Hippocampal formation (tissue), 2 donors: ENCODE results near the gene CCSER1.
"Not testable (repeated sequence)": the region's sequence is repeated elsewhere in the genome, so short reads cannot be mapped to it uniquely, and the experiment has no call there.

Experiments used
- DNase-seq, 2 donors: peaks; one replicate each; lab custom pipeline; 2025; lab: John Stamatoyannopoulos, UW

Gene CCSER1

DNA sequence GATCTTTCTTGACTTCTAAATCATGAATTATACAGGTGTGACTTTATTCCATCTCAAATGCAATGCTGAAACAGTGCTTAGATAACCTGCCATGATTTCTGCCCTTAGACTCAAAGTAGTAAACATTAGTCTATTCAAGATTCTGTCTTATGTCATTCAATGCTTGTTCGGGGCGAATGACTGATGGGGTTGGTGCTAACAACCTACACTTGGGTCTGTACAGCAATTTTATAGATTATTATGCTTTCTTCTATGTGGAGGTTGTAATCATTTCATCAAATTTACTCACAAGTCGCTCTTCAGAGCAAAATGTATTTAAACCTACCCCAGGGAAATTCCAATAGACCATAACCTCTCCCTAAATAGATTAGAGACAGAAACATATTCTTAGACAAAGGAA is 1155.0 kb downstream of the CCSER1 start:
- DNase-seq, result no peak

DNA sequence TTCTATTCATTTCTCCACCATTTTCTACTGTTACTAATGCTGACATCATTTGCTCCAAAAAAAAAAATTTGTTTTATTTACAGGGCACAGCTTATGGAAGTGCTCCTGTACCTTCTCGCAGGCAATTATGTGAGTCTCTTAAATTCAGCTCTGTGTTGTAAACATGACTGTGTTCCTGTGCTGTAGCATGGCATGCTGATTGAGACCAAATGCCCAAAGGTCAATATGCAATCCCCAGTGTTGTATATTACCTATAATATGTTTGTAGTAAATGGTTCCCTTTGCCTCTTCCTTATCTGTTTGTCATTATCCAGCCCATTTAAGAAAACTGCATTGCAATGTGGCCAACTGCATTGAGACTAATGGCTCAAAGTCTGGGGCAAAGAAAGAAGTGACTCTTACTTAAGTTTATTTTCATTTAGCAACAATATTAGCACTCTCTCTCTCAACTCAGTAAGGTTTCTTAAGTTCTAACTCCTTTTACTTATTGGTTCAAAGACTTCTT is 1156.6 kb downstream of the CCSER1 start:
- no peak for DNase-seq

DNA sequence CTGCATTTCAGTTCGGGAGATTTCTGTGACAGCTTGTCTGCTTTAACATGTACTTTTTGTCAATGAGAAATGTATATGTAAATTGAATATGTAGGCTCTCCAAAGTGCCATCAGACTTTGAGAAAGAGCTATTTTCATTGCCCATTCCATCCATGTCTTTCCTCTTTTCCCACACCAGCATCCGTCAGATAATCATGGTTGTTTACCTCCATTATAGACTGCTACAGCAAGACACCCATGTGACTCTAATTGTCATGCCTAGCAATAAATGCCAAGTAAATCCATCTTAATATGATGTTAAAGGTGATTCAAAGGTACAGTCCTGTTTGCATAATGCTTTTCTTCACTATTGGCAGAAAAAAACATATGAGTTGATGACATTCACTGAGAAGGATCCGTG is 1157.3 kb downstream of the CCSER1 start:
- no peak for DNase-seq

DNA sequence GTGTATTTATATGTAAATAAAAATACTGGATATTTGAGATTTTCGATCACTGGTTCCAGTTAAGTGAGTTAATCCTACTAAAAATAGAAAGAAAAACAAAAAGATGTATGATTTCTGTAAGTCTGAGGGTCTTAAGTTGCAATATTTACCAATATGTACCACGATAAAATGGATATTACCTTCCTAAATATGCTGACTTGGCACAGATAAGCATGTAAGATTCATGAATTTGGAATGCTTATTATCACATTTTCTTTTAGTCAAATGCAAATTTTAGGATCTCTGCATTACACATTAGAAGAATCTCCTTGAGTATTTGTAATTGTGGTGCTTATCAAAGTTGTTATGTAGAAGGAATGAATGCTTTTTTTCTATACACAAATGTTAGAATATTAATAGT is 1158.3 kb downstream of the CCSER1 start:
- DNase-seq, result no peak

DNA sequence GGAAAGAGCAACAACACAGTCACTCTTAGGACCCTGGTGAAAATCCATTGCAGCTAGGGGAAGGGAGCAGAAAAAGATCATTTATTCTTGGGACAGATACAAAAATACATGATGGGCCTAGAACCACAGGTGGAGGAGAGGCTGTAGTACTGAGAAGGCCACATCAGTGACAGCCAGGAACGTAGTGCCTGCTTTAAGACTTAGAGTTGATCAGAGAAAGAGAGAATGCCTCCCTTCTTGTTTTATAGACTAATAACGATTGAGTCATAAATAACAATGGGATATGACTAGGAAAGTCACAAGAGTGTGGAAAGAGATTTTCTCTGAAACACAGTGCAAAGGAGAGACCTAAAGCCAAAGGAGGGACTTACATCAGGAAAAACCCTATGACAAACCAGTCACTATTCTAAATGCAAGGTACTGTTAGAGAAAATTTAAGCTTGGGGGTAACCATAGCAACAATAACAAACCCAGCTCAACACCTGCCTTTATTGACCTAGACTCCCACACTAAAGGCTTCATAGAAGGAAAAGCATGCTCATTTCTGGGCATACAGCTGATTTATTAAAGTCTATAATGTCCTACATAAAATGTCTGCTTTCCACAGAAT is 1161.6 kb downstream of the CCSER1 start:
- no peak for DNase-seq

DNA sequence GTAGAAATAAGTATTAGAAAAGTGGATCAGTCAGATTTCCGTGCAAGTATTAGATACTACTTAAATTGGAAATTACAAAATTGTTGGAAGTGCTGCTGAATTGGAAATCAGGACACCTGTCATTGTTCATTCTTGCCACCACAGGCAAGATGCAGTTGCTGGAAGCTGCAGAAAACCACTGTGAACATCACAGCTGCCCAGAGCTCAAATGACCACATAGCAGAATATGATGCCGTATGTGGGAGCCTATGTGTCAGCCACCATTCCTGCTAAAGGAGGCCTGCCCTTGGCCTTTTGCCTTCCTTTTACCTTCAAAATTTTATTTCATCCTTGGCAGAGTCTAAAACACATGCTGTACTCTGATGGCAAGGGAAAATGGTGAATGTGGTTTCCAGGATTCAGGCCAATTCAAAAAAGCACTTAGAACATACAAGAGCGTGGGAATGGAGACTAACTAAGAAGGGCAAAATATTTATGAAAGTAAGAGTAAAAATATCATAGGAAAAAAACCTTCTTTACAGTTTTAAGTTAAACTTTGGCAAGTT is 1171.0 kb downstream of the CCSER1 start:
- DNase-seq, result no peak

DNA sequence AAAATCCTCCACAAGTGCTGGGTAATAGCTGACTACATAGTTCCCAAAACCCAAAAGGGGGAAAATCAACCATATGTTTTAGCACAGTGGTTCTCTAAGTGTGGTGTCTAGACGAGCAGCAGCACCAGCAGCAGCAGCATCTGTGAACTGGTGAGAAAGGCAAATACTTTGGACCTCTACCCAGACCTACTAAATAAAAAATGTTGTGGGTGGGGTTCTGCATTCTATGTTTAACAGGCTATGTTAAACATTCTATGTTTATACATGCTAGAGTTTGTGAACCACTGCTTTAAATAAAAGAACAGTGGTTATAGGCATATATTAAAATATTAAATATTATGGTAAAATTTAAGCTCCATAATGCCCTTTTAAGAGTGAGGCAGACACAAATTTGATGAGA is 1171.6 kb downstream of the CCSER1 start:
- no peak for DNase-seq

DNA sequence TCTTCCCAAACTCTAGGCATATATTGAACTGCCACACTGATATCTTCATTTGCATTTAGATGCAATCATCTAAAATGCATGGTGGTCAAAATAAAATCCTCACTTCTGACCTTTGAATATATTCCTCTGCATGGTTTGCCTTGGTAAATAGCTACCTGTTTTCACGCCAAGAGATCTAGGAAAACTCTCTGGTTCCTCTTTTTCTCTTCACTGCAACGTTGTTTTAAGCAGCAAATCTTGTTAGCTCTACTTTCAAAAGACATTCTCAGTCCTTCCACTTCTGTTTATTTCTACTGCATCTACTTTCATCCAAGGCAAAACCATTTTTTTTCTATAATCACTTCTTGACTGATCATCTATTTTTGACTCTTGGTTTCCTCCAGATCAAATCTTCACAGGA is 1174.9 kb downstream of the CCSER1 start:
- no peak for DNase-seq

DNA sequence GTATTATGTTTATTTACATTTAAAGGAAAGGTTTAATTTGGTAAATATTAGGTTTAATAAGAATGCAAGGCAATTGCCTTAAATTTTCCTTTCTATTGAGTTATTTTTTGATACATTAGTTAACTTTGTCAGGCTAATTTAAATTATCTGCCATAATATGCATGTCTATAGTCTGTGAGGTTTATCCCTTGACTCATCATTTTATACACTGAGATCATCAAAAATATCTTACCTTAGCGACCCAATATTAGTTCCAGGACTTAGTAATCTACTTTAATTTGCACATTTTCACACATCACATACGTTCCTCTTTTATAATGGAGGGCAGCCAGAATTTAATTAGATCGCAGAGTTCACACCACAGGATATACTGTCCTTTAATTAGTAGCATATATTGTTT is 1177.1 kb downstream of the CCSER1 start:
- no peak for DNase-seq

DNA sequence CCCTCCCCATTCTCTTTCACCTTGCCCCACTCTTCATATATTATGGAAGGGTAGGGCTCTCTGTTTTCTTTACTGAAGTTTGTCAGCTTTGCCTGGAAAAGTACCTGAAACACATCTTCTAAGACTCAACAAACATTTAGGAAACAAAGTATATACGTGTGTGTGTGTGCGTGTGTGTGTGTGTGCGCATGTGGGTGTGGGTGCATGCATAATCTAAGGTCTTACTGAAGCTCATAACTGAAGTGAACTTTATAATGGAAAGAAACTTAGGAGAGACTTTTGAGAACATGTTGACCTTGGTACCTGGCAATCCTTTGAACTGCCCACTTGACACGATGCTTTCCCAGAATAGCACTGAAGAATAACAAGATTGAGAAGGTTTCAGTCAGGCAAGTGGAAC is 1190.2 kb downstream of the CCSER1 start:
- no peak for DNase-seq

DNA sequence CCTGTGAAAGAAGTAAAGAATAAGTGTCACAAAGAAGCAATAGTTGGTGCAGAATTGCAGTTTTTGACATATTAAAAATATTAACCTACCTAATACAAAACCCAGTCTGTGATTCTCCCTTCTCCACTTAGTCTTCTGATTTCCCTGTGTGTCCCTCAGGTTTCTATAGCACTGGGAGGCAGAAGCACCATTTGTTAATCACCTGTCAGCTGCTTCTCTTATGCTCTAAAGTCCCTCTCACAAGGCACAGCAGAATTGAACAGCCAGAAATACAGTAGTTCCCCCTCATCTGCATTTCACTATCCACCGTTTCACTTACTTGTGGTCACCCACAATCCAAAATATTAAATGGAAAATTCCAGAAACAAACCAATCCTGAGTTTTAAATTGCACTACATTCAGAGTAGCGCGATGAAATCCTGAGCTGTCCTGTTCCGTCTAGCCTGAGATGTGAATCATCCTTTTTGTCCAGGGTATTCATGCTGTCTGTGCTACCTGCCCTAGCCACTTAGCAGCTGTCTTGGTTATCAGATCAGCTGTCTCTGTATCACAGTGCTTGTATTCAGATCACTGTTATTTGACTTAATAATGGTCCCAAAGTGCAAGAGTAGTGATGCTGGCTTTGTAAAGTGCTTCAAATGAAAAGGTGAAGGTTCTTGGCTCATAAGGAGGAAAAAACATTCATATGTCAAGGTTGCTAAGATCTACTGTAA is 1192.5 kb downstream of the CCSER1 start:
- DNase-seq, result no peak

DNA sequence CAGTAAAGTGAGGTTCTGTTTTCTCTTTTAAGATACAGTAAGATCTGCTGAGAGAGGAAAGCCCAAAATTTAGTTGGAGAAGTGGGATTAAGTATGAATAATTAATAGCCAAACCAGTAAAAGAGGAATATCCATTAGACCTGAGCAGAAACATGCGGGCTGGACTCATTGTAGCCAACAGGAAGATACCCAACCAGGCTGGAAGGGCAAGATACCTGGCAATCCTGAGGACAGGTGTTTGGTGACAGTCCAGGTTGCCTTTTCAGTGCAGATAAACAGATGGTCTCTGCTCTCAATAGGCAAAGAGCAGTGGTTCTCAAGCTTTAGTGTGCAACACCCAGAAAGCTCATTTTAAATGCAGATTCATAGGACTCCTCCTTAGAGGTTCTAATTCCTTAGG is 1195.8 kb downstream of the CCSER1 start:
- no peak for DNase-seq

DNA sequence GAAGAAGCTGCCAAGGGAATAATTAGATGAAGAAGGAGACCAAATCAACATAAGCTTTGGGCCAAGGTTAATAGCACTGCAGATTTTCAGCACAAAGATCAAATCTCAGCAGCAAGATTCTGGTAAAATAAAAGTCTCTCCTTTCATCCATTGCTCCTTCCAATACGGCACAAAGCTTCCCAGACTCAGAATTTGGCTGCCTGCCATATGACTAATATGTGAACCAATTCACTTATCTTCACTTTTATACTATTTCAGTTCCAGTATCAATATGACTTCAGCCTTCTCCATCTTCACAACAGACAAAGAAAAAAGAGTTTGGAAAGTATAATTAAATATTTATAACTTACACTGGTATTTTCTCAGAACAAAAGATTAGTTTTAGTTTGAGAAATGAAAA is 1198.3 kb downstream of the CCSER1 start:
- no peak for DNase-seq

DNA sequence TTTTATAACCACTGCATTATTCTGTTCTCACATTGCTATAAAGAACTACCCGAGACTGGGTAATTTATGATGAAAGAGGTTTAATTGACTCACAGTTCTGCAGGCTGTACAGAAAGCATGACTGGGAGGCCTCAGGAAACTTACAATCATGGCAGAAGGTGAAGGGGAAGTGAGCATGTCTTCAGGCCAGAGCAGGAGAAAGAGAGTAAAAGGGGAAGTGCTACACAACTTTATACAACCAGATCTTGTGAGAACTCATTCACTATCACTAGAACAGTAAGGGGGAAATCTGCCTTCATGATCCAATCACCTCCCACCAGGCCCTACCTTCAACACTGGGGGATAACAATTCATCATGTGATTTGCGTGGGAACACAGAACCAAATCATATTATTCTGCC is 1199.0 kb downstream of the CCSER1 start:
- not testable (repeated sequence) for DNase-seq

DNA sequence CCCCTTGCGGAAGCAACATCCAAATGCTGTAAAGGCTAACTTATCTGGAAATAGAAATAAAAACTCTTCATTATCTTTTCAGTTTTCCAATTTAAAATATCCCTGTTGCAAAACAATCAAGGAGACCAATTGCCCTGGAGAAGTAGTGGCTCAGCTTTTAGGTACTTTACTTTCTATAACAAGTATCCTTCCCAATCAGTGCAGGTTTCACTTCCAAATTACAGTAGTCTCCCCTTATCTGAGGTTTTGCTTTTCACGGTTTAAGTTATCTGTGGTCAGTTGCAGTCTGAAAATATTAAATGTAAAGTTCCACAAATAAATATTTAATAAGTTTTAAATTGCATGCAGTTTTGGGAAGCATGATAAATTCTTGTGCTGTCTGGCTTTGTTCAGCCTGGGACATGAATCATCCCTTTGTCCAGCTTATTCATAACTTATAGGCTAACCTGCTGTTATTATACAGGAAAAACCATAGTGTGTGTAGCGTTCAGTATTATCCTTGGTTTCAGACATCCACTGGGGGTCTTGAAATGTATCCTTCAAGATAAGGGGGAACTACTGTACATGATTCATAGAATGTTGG is 1203.5 kb downstream of the CCSER1 start:
- no peak for DNase-seq

DNA sequence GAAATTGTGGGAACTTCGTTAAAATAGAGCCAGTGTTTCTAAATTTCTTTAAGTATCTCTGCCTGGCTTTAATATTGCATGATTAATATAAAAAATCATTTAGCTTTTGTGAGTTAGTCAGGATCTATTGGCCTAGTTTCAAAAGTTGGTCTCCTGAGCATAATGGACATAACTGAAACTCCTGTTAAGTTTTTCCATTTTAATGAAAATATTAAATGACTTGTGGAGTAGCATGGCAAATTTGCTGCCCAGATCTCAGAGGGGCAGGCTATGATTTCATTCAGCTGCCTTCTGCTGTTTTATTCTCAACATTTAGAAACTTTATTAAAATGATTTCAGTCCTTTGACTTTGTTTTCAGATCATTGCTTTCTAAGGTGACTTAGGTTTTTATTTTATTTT is 1213.6 kb downstream of the CCSER1 start:
- DNase-seq, result no peak

DNA sequence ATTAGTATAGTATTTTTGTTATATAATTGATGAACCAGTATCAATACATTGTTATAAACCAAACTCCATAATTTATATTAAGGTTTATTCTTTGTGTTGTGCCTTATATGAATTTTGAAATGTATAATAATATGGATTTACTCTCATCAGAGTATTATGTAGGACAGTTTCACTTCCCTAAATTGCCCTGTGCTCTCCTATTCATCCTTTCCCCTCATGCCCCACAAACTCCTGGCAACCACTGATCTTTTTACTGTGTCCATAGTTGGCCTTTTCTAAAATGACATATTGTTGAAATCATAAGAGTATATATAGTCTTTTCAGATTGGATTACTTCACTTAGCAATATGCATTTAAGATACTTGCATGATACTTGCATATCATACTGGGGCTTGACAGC is 1218.4 kb downstream of the CCSER1 start:
- no peak for DNase-seq

DNA sequence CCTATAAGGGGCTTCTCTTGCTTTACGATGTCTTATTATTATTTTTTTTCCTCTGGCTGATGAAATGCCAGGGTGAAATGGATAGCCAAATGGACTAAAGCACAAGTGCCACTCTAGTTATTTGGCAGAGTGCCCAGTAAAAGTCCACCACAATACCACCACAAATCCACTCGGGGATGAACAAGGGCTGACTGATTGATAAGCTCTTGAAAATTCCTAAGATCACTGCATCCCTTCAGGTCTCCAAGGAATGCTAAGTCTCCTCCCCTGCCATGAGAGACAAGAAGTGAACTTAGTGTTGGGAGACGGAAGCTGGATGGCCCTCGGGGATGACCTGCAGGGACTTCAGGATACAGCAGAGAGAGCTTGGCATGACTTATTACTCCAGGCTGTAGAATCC is 1229.3 kb downstream of the CCSER1 start:
- not testable (repeated sequence) for DNase-seq

DNA sequence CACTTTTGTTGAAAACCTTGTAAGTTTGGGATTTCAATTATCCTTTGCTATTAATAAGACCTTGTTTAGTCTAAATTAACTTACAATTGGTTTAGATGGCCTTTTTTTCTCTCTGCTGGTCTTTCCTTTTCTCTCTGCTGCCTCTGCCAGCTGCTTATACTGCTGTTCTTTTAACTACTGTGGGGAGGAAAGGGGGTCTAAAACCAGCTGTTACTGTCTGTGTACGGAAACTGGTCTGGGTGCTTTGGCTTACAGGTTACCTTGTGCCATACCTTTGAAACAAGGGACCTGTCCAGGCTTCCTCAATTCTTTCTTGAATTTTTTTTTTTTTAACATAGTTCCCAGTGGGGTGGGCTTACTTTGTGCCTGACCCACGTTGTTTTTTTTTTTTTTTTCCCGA is 1230.8 kb downstream of the CCSER1 start:
- not testable (repeated sequence) for DNase-seq

DNA sequence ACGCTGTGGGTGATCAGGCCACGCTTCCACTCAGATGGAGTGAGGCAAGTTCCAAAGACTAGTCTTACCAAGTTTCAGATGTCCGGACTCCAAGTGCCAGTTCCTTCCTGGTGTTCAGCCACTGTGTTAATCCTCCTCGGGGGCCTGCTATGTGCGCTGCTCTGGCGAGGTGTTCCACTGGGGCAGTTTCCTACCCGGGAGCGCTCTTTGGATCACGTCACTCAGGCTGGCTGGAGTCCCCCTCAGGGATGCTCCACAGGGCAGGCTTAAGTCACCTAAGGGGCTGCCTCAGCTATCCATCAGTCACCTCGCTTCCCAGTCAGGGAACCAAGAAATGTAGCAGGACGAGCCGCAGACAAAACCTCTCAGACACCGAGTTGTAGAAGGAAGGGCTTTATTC is 1231.4 kb downstream of the CCSER1 start:
- not testable (repeated sequence) for DNase-seq

DNA sequence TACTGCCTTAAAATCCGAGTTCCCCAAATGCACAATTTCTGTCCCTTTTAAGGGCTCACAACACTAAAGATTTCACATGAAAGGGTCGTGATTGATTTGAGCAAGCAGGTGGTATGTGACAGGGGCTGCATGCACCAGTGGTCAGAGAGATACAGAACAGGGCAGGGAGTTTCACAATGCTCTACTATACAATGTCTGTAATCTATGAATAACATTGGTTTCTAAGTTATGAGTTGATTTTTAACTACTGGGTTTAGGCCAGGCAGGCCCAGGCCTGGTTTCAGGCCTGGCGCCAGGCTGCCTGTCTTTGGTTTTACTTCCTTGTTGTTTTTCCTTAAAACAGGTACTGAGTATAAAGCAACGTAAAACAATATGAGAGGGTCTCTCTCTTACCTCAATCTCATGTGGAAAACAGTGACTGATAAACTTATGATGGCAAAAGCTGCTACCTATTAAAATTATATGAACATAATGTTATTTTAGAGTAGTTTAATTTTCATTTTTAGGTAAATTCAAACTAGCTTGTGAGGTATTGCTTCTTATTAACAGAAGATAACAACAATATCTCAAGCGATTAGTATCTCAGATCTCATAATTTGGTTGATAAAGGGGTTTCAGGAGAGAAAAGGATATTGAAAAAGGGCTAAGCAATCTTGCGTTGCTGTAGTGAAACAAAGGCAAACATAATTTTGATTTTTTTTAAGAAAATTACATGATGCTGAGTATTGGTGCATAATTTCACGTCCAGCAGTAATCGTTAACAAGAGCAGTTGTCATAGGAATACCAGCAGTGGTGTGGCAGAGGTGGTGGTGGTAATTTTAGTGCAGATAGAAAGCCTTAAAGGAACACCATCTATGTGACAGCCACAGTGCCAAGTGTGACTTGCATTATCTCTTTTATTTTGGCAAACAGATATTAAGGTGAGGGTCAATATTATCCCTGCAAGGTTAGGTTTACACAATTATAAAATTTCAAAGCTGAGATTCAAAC is 1232.1 kb downstream of the CCSER1 start:
- DNase-seq, result no peak

DNA sequence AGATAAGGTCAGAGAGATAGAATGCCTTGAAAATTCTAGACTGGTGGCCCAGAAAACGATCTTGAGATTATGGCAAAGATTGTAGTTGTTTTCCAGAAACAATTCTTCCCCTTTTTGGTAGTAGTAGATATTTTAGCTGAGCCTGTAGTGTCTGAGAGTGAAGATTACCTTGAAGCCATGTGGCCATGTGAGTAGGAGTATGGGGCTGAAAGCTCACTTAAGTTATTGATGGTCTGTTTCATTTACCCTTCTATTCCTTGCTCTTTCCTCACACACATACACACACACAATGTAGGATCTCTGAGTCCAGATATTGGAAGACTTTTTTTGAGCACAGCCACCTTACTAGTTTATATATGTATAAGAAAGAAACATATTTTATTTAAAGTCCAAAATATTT is 1234.9 kb downstream of the CCSER1 start:
- DNase-seq, result no peak
